ENCODE data around the gene WDFY4. TPM values are rescaled to one million over a fixed set of nuclear protein-coding genes. Genes with fewer than 3 reads are reported as not detected.
A peak's percentile ranks its signal among the peaks of the same experiment; 100 is the strongest.

WDFY4 gene
- total and polyA plus RNA-seq, 2 of the 4 experiments (the other 2 are of a cell fraction) = not detected

GRCh38 chr10:49024484-49024883 is 339.8 kb downstream of the WDFY4 start:
- H2BK120ac ChIP-seq (ENCODE audit: low read depth, low read length) = 0 out of 2 replicates have a peak overlapping the region, but pooled peaks have one; percentile 4
- H4K20me1 ChIP-seq (ENCODE audit: insufficient read depth, low read length) = no peaks in the 10 kb centered on the region
- CTCF ChIA-PET = no interaction called here
- peaks cover 7% of the 10 kb centered on the region; the same call in 1 of the 2 replicates for H3K4me1 ChIP-seq (ENCODE audit: control insufficient read depth, insufficient read depth, low read length)
- no CpG with 5 or more reads among the region's 3 CpGs for WGBS, 2 experiments (ENCODE audit: extremely low coverage in 2 of 2, insufficient read length in 1 of 2)
- no peak for TF ChIP-seq ELK1 (IDR thresholded peaks at IDR 0.05; ENCODE audit: borderline replicate concordance, low read depth, low read length)
- TF ChIP-seq RCOR1 (IDR thresholded peaks at IDR 0.05; ENCODE audit: insufficient replicate concordance, low read length) = no peak
- no peak for TF ChIP-seq RFX5 (IDR thresholded peaks at IDR 0.05; ENCODE audit: low read depth, low read length)
- TF ChIP-seq MAFK (IDR thresholded peaks at IDR 0.05; ENCODE audit: low read depth, low read length) = no peak
- no peak for TF ChIP-seq RAD21 (IDR thresholded peaks at IDR 0.05; ENCODE audit: low read length)
- TF ChIP-seq SMC3 (IDR thresholded peaks at IDR 0.05; ENCODE audit: low read depth, low read length) = no peak
- TF ChIP-seq CEBPB (IDR thresholded peaks at IDR 0.05; ENCODE audit: low read depth, low read length) = no peak
- TF ChIP-seq CTCF (conservative IDR thresholded peaks at IDR 0.05; ENCODE audit: low read depth, low read length) = no peak
- no peak for TF ChIP-seq MAZ (IDR thresholded peaks at IDR 0.05; ENCODE audit: borderline replicate concordance, low read depth, low read length)
- TF ChIP-seq POLR2A (IDR thresholded peaks at IDR 0.05; ENCODE audit: low read depth, low read length) = no peak
- TF ChIP-seq NFE2L2 (IDR thresholded peaks at IDR 0.05; ENCODE audit: low read depth, low read length) = no peak
- TF ChIP-seq BHLHE40 (IDR thresholded peaks at IDR 0.05; ENCODE audit: low read depth, low read length) = no peak
- no peak for TF ChIP-seq CHD1 (IDR thresholded peaks at IDR 0.05; ENCODE audit: low read depth, low read length)
- no peak for TF ChIP-seq USF2 (IDR thresholded peaks at IDR 0.05; ENCODE audit: low read depth, low read length)
- no peak for TF ChIP-seq MXI1 (IDR thresholded peaks at IDR 0.05; ENCODE audit: borderline replicate concordance, low read depth, low read length)
- no peak for TF ChIP-seq FOS (IDR thresholded peaks at IDR 0.05; ENCODE audit: low read depth, low read length)
- no peak overlapping the region for H4K91ac ChIP-seq (ENCODE audit: insufficient read depth, low read depth, low read length)
- no peaks in the 10 kb centered on the region for H3K9me3 ChIP-seq (ENCODE audit: control insufficient read depth, insufficient read depth, low read length)
- no peak overlapping the region for H3K4me2 ChIP-seq (ENCODE audit: low read depth, low read length)
- no peak overlapping the region for H2AFZ ChIP-seq (replicated peaks; ENCODE audit: low read length, poor library complexity)
- no peak overlapping the region for H2BK5ac ChIP-seq (ENCODE audit: low read depth, low read length, poor library complexity, severe bottlenecking)
- H3K18ac ChIP-seq (ENCODE audit: low read depth, low read length) = no peak overlapping the region
- no peaks in the 10 kb centered on the region for H3K79me1 ChIP-seq (ENCODE audit: low read depth in 1 of 2, low read length in 2 of 2)
- DNase-seq (no peak), ATAC-seq (ENCODE audit: low read depth) (no peak)
- no peak overlapping the region; the same call in 1 of the 2 replicates for H3K9ac ChIP-seq (ENCODE audit: low read depth, low read length)
- H3K14ac ChIP-seq (replicated peaks; ENCODE audit: low read depth, low read length) = no peak overlapping the region
- no peak overlapping the region for H3K4me3 ChIP-seq (ENCODE audit: insufficient read depth, low read depth, low read length)
- no peak overlapping the region for H4K8ac ChIP-seq (ENCODE audit: low read depth in 2 of 2, low read length in 2 of 2)
- no peak overlapping the region for H3K56ac ChIP-seq (ENCODE audit: extremely low read depth, insufficient read depth, low read length)
- no peaks in the 10 kb centered on the region for H3K27me3 ChIP-seq (ENCODE audit: control insufficient read depth, insufficient read depth, low read length)
- peak overlapping the region; percentile 30; the same call in 1 of the 2 replicates for H3K27ac ChIP-seq (ENCODE audit: insufficient read depth, low read length)
- dilution Hi-C loops (cut with HindIII; ENCODE audit: low sequenced_read_pairs, unreplicated experiment) = no loop called here
- H3K9me1 ChIP-seq (ENCODE audit: insufficient read depth, low read length) = peaks cover 5% of the 10 kb centered on the region; the same call in 1 of the 2 replicates
- H3K4ac ChIP-seq (ENCODE audit: low read depth, low read length) = no peak overlapping the region
- no peak overlapping the region for H2BK20ac ChIP-seq (ENCODE audit: low read depth, low read length)
- H2AK9ac ChIP-seq (replicated peaks; ENCODE audit: low read depth, low read length, poor library complexity) = no peak overlapping the region
- H4K5ac ChIP-seq (ENCODE audit: low read depth, low read length) = peak overlapping the region; percentile 36; the same call in 1 of the 2 replicates
- intact Hi-C loops (cut with micrococcal nuclease) = no loop called here
- no peak overlapping the region for H2BK15ac ChIP-seq (ENCODE audit: low read depth, low read length)
- no peaks in the 10 kb centered on the region; the same call in 1 of the 2 replicates for H3K36me3 ChIP-seq (ENCODE audit: control insufficient read depth, insufficient read depth, low read length)
- in situ Hi-C loops (cut with MboI; ENCODE audit: low sequenced_read_pairs) = no loop called here
- H3K23ac ChIP-seq (ENCODE audit: low read depth, low read length) = no peak overlapping the region
- H2AK5ac ChIP-seq (ENCODE audit: low read depth, low read length) = no peak overlapping the region
- BruUV-seq (replicated peaks) = no TSS peak
- POLR2A ChIA-PET (ENCODE audit: unreplicated experiment) = no interaction called here

Measured in IMR-90 (cell line).